Endothelial cell of umbilical vein (primary cell): ENCODE results near the gene ULK1. TPM values are rescaled to one million over a fixed set of nuclear protein-coding genes. Genes with fewer than 3 reads are reported as not detected.

ENCODE experiments used
- BruUV-seq: library from RNA; stranded (reverse); fragments of 400-500 nt; replicated peaks from 2 replicates; lab custom pipeline; 2021; lab: Mats Ljungman, UMichigan
- CTCF ChIA-PET: fragments of 300-600, 350-600 bp; sonication (Branson Sonifier 250); formaldehyde crosslinking; loops from one replicate; lab custom pipeline; 2021; ENCODE audit warnings: antibody characterized with exemption, inconsistent platforms; lab: Charles Lee
- POLR2A ChIA-PET: fragments of 300-600, 350-600 bp; sonication (Branson Sonifier 250); formaldehyde crosslinking; loops from one replicate; lab custom pipeline; 2021; ENCODE audit warnings: antibody characterized with exemption, inconsistent platforms; lab: Charles Lee
- DNase-seq: peaks from one replicate; pipeline ENCODE4 v3.0.0-alpha.2; 2011; ENCODE audit warnings: low read depth, low spot score
- FAIRE-seq: peaks from 2 replicates; lab custom pipeline; 2011; peaks lifted over from hg19 to GRCh38; lab: Jason Lieb, UNC
- H2AFZ ChIP-seq: 2 replicates; pipeline ENCODE4 v1.6.0; 2012; ENCODE audit warnings: low read depth, low read length, control low read depth, inconsistent platforms
- H3K27ac ChIP-seq: 2 replicates; pipeline ENCODE4 v1.5.1; 2011; ENCODE audit warnings: low read depth, mild to moderate bottlenecking, control low read depth, low read length, moderate library complexity; ENCODE audit not compliant: insufficient read depth
- H3K27me3 ChIP-seq, 2 experiments: 2 replicates each; pipeline versions ENCODE4 v1.6.0 to v1.6.1; 2011; ENCODE audit warnings: low read length in 2 of 2, mixed read lengths in 1 of 2; ENCODE audit not compliant: control insufficient read depth in 2 of 2, insufficient read depth in 2 of 2
- H3K36me3 ChIP-seq, 2 experiments: 2 replicates in 1 of 2; 3 replicates in 1 of 2; pipeline ENCODE4 v1.5.1; 2011; ENCODE audit warnings: low read length in 2 of 2, mild to moderate bottlenecking in 1 of 2, moderate library complexity in 1 of 2; ENCODE audit not compliant: control insufficient read depth in 2 of 2, insufficient read depth in 2 of 2; ENCODE audit errors: extremely low read depth in 1 of 2
- H3K4me1 ChIP-seq: 3 replicates; pipeline ENCODE4 v1.5.1; 2011; ENCODE audit warnings: mild to moderate bottlenecking, low read length; ENCODE audit not compliant: control insufficient read depth, insufficient read depth; ENCODE audit errors: extremely low read depth
- H3K4me2 ChIP-seq: 2 replicates; pipeline ENCODE4 v1.6.1; 2011; ENCODE audit warnings: low read length, control low read depth, mixed read lengths; ENCODE audit not compliant: insufficient read depth
- H3K4me3 ChIP-seq, 3 experiments: fragments of 200-600 bp in 1 of 3; sonication (generic), shearing (Covaris generic) in 1 of 3; replicated peaks in 1 of 3; 2 replicates each; pipeline ENCODE4 v1.5.1; 2011 to 2016; ENCODE audit warnings: control low read depth in 3 of 3, low read length in 3 of 3, mild to moderate bottlenecking in 2 of 3, inconsistent platforms in 1 of 3, low read depth in 1 of 3, moderate library complexity in 1 of 3; ENCODE audit not compliant: insufficient read depth in 1 of 3
- H3K79me2 ChIP-seq: 2 replicates; pipeline ENCODE4 v1.6.0; 2012; ENCODE audit warnings: low read length, inconsistent platforms; ENCODE audit not compliant: control insufficient read depth, insufficient read depth
- H3K9ac ChIP-seq: replicated peaks from 2 replicates; pipeline ENCODE3; 2011; ENCODE audit warnings: low read length, control low read depth; ENCODE audit not compliant: insufficient read depth; ENCODE audit errors: extremely low read depth
- H3K9me1 ChIP-seq: replicated peaks from 3 replicates; pipeline ENCODE4 v1.6.0; 2011; ENCODE audit warnings: mild to moderate bottlenecking, low read length; ENCODE audit not compliant: control insufficient read depth, insufficient read depth; ENCODE audit errors: extremely low read depth
- H3K9me3 ChIP-seq: replicated peaks from 2 replicates; pipeline ENCODE4 v1.5.1; 2012; ENCODE audit warnings: low read length, inconsistent platforms; ENCODE audit not compliant: control insufficient read depth, insufficient read depth
- H4K20me1 ChIP-seq: replicated peaks from 2 replicates; pipeline ENCODE3; 2011; ENCODE audit warnings: mild to moderate bottlenecking, low read length; ENCODE audit not compliant: control insufficient read depth, insufficient read depth; ENCODE audit errors: extremely low read depth
- CTCF ChIP-seq, 2 donors: IDR thresholded peaks; 1 replicate in 1 of 2; 2 replicates in 1 of 2; pipeline ENCODE4 v1.5.1; 2011; ENCODE audit warnings: low read length in 2 of 2, mild to moderate bottlenecking in 2 of 2, moderate library complexity in 2 of 2, control low read depth in 1 of 2, inconsistent platforms in 1 of 2, low read depth in 1 of 2; ENCODE audit not compliant: insufficient read depth in 1 of 2; ENCODE audit errors: extremely low read depth in 1 of 2
- EZH2 ChIP-seq: IDR thresholded peaks from 2 replicates; pipeline ENCODE4 v1.6.1; 2012; ENCODE audit warnings: borderline replicate concordance, low read depth, mild to moderate bottlenecking, moderate library complexity, low read length, inconsistent platforms; ENCODE audit not compliant: severe bottlenecking
- FOS ChIP-seq: IDR thresholded peaks from 2 replicates; pipeline ENCODE4 v1.6.1; 2011; ENCODE audit warnings: mild to moderate bottlenecking, low read length, moderate library complexity, borderline replicate concordance; ENCODE audit not compliant: insufficient read depth
- GATA2 ChIP-seq: IDR thresholded peaks from 2 replicates; pipeline ENCODE4 v1.7.0; 2011; ENCODE audit warnings: low read depth, mild to moderate bottlenecking, moderate library complexity, mixed read lengths, low read length; ENCODE audit not compliant: insufficient read length, insufficient read depth
- JUN ChIP-seq: IDR thresholded peaks from 2 replicates; pipeline ENCODE4 v1.6.1; 2011; ENCODE audit warnings: borderline replicate concordance, low read depth; ENCODE audit not compliant: insufficient read length, insufficient read depth
- MAX ChIP-seq: IDR thresholded peaks from 2 replicates; pipeline ENCODE4 v1.6.1; 2011; ENCODE audit not compliant: insufficient read depth, insufficient read length
- MYC ChIP-seq: IDR thresholded peaks from one replicate; pipeline ENCODE4 v1.6.1; 2011; ENCODE audit warnings: mild to moderate bottlenecking, low read depth, low read length
- POLR2A ChIP-seq: IDR thresholded peaks from 2 replicates; pipeline ENCODE4 v1.6.1; 2012; ENCODE audit warnings: low read depth, mild to moderate bottlenecking, control low read depth, low read length
- POLR2AphosphoS5 ChIP-seq: IDR thresholded peaks from 2 replicates; pipeline ENCODE4 v1.6.1; 2012; ENCODE audit warnings: low read depth, mild to moderate bottlenecking, control low read depth, low read length, moderate library complexity; ENCODE audit not compliant: insufficient read depth
- dilution Hi-C: fragments of 300-500 bp; cut with MboI; formaldehyde crosslinking; loops from one replicate; pipeline ENCODE4 v1.15.0; 2019; ENCODE audit warnings: low sequenced_read_pairs; ENCODE audit not compliant: extremely low pct_ligation_motif_present
- intact Hi-C: fragments of 100-400 bp; cut with micrococcal nuclease; formaldehyde crosslinking; loops from one replicate; pipeline ENCODE4 v1.10.0; 2022
- polyA plus RNA-seq, 4 experiments: library from polyadenylated mRNA; depleted of rRNA in 3 of 4; stranded (reverse) in 3 of 4; unstranded in 1 of 4; fragments of >200 nt; gene quantifications; 2 replicates each; pipeline versions ENCODE4 v1.2.1 to v1.2.3, GENCODE V29; 2011 to 2012; ENCODE audit warnings: missing spikeins in 1 of 4
- total RNA-seq: library from RNA; stranded (reverse); gene quantifications from 2 replicates; pipeline ENCODE4 v1.2.3, GENCODE V29; 2021

Gene ULK1
- total and polyA plus RNA-seq, 2 donors (not counting 3 experiments of a cell fraction or from before 2014, with no cell fraction given) = 14.4 to 38.2 TPM

- Histone ChIP-seq H4K20me1 (no peaks in the 10 kb centered on the region), H3K4me1 (no peaks in the 10 kb centered on the region), H3K27ac (no peak overlapping the region), H3K36me3 (no peaks in the 10 kb centered on the region), H3K9ac (no peak overlapping the region), H3K9me1 (no peaks in the 10 kb centered on the region), H3K4me3 (no peak overlapping the region), H3K27me3 (no peaks in the 10 kb centered on the region), H3K79me2 (no peaks in the 10 kb centered on the region), H3K9me3 (no peaks in the 10 kb centered on the region), H3K4me2 (no peak overlapping the region), H2AFZ (no peak overlapping the region)
- FAIRE-seq = no peak
- TF ChIP-seq POLR2AphosphoS5 (no peak), CTCF (IDR thresholded peaks at IDR 0.05; ENCODE audit: extremely low read depth in 1 of 2, insufficient read depth in 1 of 2, low read depth in 1 of 2, low read length in 2 of 2) (no peak), MYC (no peak), MAX (no peak), FOS (no peak), POLR2A (no peak), GATA2 (no peak), JUN (no peak), EZH2 (no peak)
- ChIA-PET POLR2A (no interaction called here), CTCF (no interaction called here)
- intact Hi-C loops = no loop called here
- dilution Hi-C loops = no loop called here
- DNase-seq = no peak
- no TSS peak for BruUV-seq
Measured at GRCh38 chr12:131852551-131853299, 41.7 kb upstream of the ULK1 start.
